GM12864 (cell line): ENCODE data around the gene SCUBE1.
"Not testable (repeated sequence)": the region's sequence is repeated elsewhere in the genome, so short reads cannot be mapped to it uniquely, and the experiment has no call there.

Source experiments
- DNase-seq: peaks from one replicate; pipeline ENCODE4 v3.0.0-alpha.2; 2011; ENCODE audit warnings: low read depth
- H3K4me3 ChIP-seq: 2 replicates; pipeline ENCODE4 v1.5.1; 2011; ENCODE audit warnings: mild to moderate bottlenecking, low read depth, low read length, control low read depth
- CTCF ChIP-seq: IDR thresholded peaks from 2 replicates; pipeline ENCODE4 v1.5.1; 2011; ENCODE audit warnings: low read depth, mild to moderate bottlenecking, moderate library complexity, low read length, control low read depth, inconsistent platforms; ENCODE audit errors: missing control alignments

The SCUBE1 gene

GRCh38 chr22:43360576-43360975 lies 17.4 kb upstream of the SCUBE1 start:
- no peak for TF ChIP-seq CTCF
- DNase-seq = no peak
- no peak overlapping the region for H3K4me3 ChIP-seq

GRCh38 chr22:43356881-43357280 lies 13.7 kb upstream of the SCUBE1 start:
- no peak for TF ChIP-seq CTCF
- DNase-seq = no peak

GRCh38 chr22:43355688-43356087 lies 12.5 kb upstream of the SCUBE1 start:
- H3K4me3 ChIP-seq, DNase-seq: not testable (repeated sequence)

More at GRCh38 chr22:43356881-43357280, 13.7 kb upstream of the SCUBE1 start:
- no peak overlapping the region for H3K4me3 ChIP-seq

- H3K4me3 ChIP-seq = no peak overlapping the region
- TF ChIP-seq CTCF = no peak
- no peak for DNase-seq
Measured at GRCh38 chr22:43351966-43352345, 8.8 kb upstream of the SCUBE1 start.

GRCh38 chr22:43349636-43350035 lies 6.5 kb upstream of the SCUBE1 start:
- no peak overlapping the region for H3K4me3 ChIP-seq
- DNase-seq = no peak
- no peak for TF ChIP-seq CTCF

- no peak overlapping the region for H3K4me3 ChIP-seq
- no peak for DNase-seq
- TF ChIP-seq CTCF = peak; percentile 87
Measured at GRCh38 chr22:43346521-43346929, 3.4 kb upstream of the SCUBE1 start.

GRCh38 chr22:43345761-43346301 lies 2.7 kb upstream of the SCUBE1 start:
- peak; percentile 29 for DNase-seq
- no peak for TF ChIP-seq CTCF
- no peak overlapping the region for H3K4me3 ChIP-seq
